Body of pancreas (tissue), 4 donors: Measurements from ENCODE around the gene TUBGCP5. TPM values are rescaled to one million over a fixed set of nuclear protein-coding genes. Genes with fewer than 3 reads are reported as not detected.
A peak's percentile ranks its signal among the peaks of the same experiment; 100 is the strongest.

Experiments used
- ATAC-seq: fragments of 150-250 bp; one replicate; pipeline ENCODE4 v1.9.1; 2016
- DNase-seq, 4 donors: peaks; one replicate each; pipeline ENCODE4 v3.0.0-alpha.2; 2019
- H3K27ac ChIP-seq, 4 donors: fragments of 200-600 bp; sonication (generic); 1 replicate in 3 of 4; 2 replicates in 1 of 4; pipeline versions ENCODE4 v1.5.1 to v1.6.1; 2016 to 2019; ENCODE audit warnings: mild to moderate bottlenecking in 1 of 4, mixed read lengths in 1 of 4, moderate library complexity in 1 of 4
- H3K27me3 ChIP-seq, 2 donors: fragments of 200-600 bp; sonication (generic); one replicate each; pipeline ENCODE4 v1.6.0; 2016; ENCODE audit warnings: mild to moderate bottlenecking in 1 of 2
- H3K36me3 ChIP-seq, 2 donors: fragments of 200-600 bp; sonication (generic); replicated peaks in 1 of 2; 2 replicates each; pipeline ENCODE4 v1.5.1; 2016; ENCODE audit warnings: low read depth in 2 of 2; ENCODE audit not compliant: insufficient read depth in 1 of 2
- H3K4me1 ChIP-seq: fragments of 200-600 bp; sonication (generic); one replicate; pipeline ENCODE4 v1.6.0; 2016
- H3K4me3 ChIP-seq, 2 donors: fragments of 200-600 bp; sonication (generic); 1 replicate in 1 of 2; 2 replicates in 1 of 2; pipeline ENCODE4 v1.5.1; 2016 to 2019
- H3K9me3 ChIP-seq, 3 donors: fragments of 200-600 bp; sonication (generic); 1 replicate in 2 of 3; 2 replicates in 1 of 3; pipeline ENCODE4 v1.5.1; 2016
- CTCF ChIP-seq, 7 experiments: fragments of 450-650 bp in 4 of 7; fragments of 200-600 bp in 3 of 7; sonication (generic) in 3 of 7; IDR thresholded peaks; one replicate each; pipeline ENCODE4 v1.5.1; 2016 to 2019; ENCODE audit warnings: antibody characterized with exemption in 7 of 7
- POLR2A ChIP-seq, 3 donors: fragments of 450-650 bp; IDR thresholded peaks; one replicate each; pipeline ENCODE4 v1.6.1; 2016; ENCODE audit warnings: antibody characterized with exemption in 3 of 3, mild to moderate bottlenecking in 2 of 3
- WGBS, 2 donors: methylation state at CpG; one replicate each; pipeline ENCODE4 v1.1.5; 2017; 5-methylcytosine and 5-hydroxymethylcytosine counted together
- intact Hi-C: fragments of 100-400 bp; cut with DNase I; formaldehyde crosslinking; loops from one replicate; pipeline ENCODE4 v1.15.1; 2023
- total RNA-seq, 2 donors: library from RNA; depleted of rRNA; stranded (reverse); fragments of >200 nt; gene quantifications; one replicate each; pipeline ENCODE4 v1.1.0, GENCODE V29; 2016

The TUBGCP5 gene
- total RNA-seq, 2 donors from 2014 or later: 12.2 to 12.7 TPM

GRCh38 chr15:22960556-22960955, 78.8 kb downstream of the TUBGCP5 start:
- no peak overlapping the region for H3K4me3 ChIP-seq
- peak overlapping the region in 3 of 4 donors; percentile 37 to 80 (median 73) for H3K27ac ChIP-seq
- WGBS, 2 donors: 84 to 94% methylated on average over 8 of the region's 8 CpGs
- no peaks in the 10 kb centered on the region for H3K36me3 ChIP-seq
- H3K9me3 ChIP-seq: no peaks in the 10 kb centered on the region
- DNase-seq: no peak
- peaks cover 68% of the 10 kb centered on the region for H3K4me1 ChIP-seq
- H3K27me3 ChIP-seq: no peaks in the 10 kb centered on the region
- TF ChIP-seq POLR2A (IDR thresholded peaks at IDR 0.05) (no peak), CTCF (IDR thresholded peaks at IDR 0.05) (no peak)
- no peak for ATAC-seq
- intact Hi-C loops: no loop called here

DNA sequence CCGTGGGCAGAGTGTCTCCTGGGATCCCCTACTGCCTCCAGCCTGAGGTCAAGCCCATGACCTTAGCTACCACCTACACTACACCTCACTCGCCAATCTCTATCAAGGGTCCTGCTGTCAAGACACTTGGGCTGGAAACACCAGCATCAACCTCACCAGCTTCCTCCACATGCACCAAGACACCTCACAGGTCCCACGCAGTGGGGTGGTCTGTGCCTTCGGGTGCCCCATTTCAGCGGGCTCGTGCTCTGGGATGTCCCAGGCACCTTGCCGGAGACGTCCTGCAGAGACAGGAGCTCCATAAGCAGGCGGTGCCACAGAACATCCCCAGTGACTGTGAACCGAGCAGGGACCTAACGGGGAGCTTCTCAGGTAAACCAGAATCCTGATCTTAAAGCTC, 79.2 kb downstream of the TUBGCP5 start:
- Histone ChIP-seq H3K36me3 (no peaks in the 10 kb centered on the region), H3K27ac (peak overlapping the region in 3 of 4 donors; percentile 37 to 80 (median 73)), H3K4me1 (peaks cover 72% of the 10 kb centered on the region), H3K27me3 (no peaks in the 10 kb centered on the region), H3K4me3 (no peak overlapping the region), H3K9me3 (no peaks in the 10 kb centered on the region)
- 88 to 90% methylated on average over 5 to 11 of the region's 11 CpGs for WGBS, 2 donors
- TF ChIP-seq POLR2A (IDR thresholded peaks at IDR 0.05) (no peak), CTCF (IDR thresholded peaks at IDR 0.05) (no peak)
- ATAC-seq (no peak), DNase-seq (no peak)
- intact Hi-C loops: no loop called here

- H3K4me1 ChIP-seq: peaks cover 74% of the 10 kb centered on the region
- no peaks in the 10 kb centered on the region for H3K9me3 ChIP-seq
- H3K27ac ChIP-seq: peak overlapping the region in 3 of 4 donors; percentile 37 to 80 (median 73)
- WGBS, 2 donors: 88 to 90% methylated on average over 11 to 31 of the region's 33 CpGs
- H3K27me3 ChIP-seq: no peaks in the 10 kb centered on the region
- no peaks in the 10 kb centered on the region for H3K36me3 ChIP-seq
- intact Hi-C loops: no loop called here
- DNase-seq: no peak
- H3K4me3 ChIP-seq: no peak overlapping the region
- TF ChIP-seq CTCF (IDR thresholded peaks at IDR 0.05) (no peak), POLR2A (IDR thresholded peaks at IDR 0.05) (no peak)
- ATAC-seq: no peak
Observed at GRCh38 chr15:22959321-22960101, 79.9 kb downstream of the TUBGCP5 start.

DNA sequence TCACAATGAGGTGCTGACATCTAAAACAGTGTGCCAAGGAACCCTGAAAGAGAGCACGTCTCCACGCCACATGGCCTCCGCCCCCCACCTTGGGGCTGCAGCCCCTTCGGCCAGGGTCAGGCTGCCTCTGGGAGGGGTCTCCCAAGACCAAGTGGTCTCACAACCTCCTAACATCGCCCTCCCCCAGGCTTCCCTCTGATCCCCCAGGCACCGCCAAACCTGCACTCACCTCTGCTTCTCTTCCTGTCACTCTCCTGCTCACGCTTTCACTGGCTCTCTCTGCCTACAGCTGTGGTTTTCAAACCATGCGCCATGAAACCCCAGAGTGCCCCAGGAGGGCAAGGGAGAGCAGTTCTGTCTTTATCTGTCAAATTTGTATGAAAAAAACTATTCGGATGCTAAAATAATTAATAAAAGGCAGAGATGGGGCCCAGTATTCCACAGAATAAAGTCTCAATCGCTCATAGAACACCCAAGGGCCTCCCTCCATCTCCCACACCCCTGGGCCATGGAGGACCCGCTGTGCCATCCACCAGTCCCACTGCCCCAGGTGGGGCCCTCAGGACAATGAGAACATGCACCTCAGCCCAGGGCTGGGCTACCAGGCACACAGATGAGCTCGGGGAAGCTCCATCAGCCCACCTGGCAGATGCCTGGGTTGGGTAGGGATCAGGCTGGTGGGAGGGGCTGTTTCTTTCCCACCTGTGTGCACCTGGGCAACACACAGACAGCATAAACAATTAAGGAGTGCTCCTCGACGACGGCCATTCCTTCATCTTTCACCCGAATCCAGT, 80.7 kb downstream of the TUBGCP5 start:
- TF ChIP-seq POLR2A (IDR thresholded peaks at IDR 0.05) (no peak), CTCF (IDR thresholded peaks at IDR 0.05) (no peak)
- DNase-seq (no peak), ATAC-seq (no peak)
- Histone ChIP-seq H3K36me3 (no peaks in the 10 kb centered on the region), H3K27me3 (no peaks in the 10 kb centered on the region), H3K4me1 (peaks cover 68% of the 10 kb centered on the region), H3K4me3 (no peak overlapping the region), H3K9me3 (no peaks in the 10 kb centered on the region), H3K27ac (no peak overlapping the region)
- WGBS, 2 donors: 83 to 85% methylated on average over 15 to 16 of the region's 16 CpGs
- intact Hi-C loops: no loop called here
